Measurements from ENCODE around the gene SEPTIN7. TPM values are rescaled to one million over a fixed set of nuclear protein-coding genes. Genes with fewer than 3 reads are reported as not detected.

Gene SEPTIN7
- total and polyA plus RNA-seq, 4 donors = 101 to 296 (median 132) TPM

DNA sequence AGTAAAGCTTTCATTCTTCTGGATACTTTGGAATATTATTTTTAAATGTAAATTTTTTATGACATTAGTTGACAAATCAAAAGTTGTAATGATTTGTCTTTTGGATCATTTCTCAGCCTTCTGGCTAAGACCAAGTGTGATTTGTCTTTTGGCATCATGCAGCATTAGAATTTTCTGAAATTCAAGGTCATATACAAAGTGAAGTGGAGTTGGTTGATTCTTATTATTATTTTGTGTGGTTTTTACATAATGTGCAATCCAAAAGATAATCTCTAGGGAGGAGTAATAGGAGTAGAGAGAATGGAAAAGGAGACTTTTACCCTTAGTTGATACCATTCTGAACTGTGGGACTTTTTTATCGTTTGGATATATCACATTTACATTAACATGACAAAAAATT, 24.2 kb upstream of the SEPTIN7 start:
- Histone ChIP-seq H3K36me3 (ENCODE audit: control insufficient read depth in 4 of 4, insufficient read depth in 4 of 4, low read length in 4 of 4) (no peaks in the 10 kb centered on the region), H3K4me3 (no peak overlapping the region), H3K9ac (ENCODE audit: insufficient read depth in 1 of 2, low read length in 2 of 2) (no peak overlapping the region), H3K9me3 (ENCODE audit: control insufficient read depth in 4 of 4, insufficient read depth in 3 of 4, low read length in 3 of 4) (no peaks in the 10 kb centered on the region), H3K4me1 (ENCODE audit: control insufficient read depth in 5 of 5, insufficient read depth in 5 of 5, low read length in 5 of 5) (peaks cover 0 to 2% (median 0%) of the 10 kb centered on the region in 5 donors), H3K27me3 (ENCODE audit: control insufficient read depth in 3 of 3, insufficient read depth in 3 of 3, low read length in 2 of 3) (no peaks in the 10 kb centered on the region), H3K27ac (ENCODE audit: low read depth in 1 of 2, low read length in 1 of 2) (no peak overlapping the region)
- 94 to 95% methylated on average over 1 of the region's 1 CpG for WGBS, 2 donors
- TF ChIP-seq, protein P1, sequence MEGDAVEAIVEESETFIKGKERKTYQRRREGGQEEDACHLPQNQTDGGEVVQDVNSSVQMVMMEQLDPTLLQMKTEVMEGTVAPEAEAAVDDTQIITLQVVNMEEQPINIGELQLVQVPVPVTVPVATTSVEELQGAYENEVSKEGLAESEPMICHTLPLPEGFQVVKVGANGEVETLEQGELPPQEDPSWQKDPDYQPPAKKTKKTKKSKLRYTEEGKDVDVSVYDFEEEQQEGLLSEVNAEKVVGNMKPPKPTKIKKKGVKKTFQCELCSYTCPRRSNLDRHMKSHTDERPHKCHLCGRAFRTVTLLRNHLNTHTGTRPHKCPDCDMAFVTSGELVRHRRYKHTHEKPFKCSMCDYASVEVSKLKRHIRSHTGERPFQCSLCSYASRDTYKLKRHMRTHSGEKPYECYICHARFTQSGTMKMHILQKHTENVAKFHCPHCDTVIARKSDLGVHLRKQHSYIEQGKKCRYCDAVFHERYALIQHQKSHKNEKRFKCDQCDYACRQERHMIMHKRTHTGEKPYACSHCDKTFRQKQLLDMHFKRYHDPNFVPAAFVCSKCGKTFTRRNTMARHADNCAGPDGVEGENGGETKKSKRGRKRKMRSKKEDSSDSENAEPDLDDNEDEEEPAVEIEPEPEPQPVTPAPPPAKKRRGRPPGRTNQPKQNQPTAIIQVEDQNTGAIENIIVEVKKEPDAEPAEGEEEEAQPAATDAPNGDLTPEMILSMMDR (IDR thresholded peaks at IDR 0.05; ENCODE audit: control extremely low read depth, extremely low read depth) = no peak
- DNase-seq (no peak), ATAC-seq (ENCODE audit: insufficient read depth, low FRiP score) (no peak)

DNA sequence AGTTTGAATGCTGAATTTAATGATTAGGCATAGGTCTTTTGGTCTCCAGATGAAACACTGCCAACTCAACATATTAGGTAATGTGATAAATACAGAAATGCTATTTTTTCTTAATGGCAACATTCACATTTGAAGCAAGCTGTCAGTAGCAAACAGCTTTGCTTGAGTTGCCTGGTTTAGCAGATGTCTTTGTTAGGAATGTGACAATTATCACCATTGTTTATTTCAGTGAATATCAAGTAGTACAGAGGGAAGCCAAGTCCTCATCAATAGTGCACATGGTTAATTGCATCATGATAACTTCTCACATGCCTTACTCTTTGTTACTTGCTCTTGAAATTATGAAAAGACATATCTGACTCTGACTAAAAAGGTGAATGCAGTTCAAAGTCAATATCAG, 23.7 kb upstream of the SEPTIN7 start:
- DNase-seq (no peak), ATAC-seq (ENCODE audit: insufficient read depth, low FRiP score) (no peak)
- TF ChIP-seq, protein P1 (IDR thresholded peaks at IDR 0.05; ENCODE audit: control extremely low read depth, extremely low read depth) = no peak
- Histone ChIP-seq H3K9me3 (ENCODE audit: control insufficient read depth in 4 of 4, insufficient read depth in 3 of 4, low read length in 3 of 4) (no peaks in the 10 kb centered on the region), H3K27ac (ENCODE audit: low read depth in 1 of 2, low read length in 1 of 2) (no peak overlapping the region), H3K9ac (ENCODE audit: insufficient read depth in 1 of 2, low read length in 2 of 2) (no peak overlapping the region), H3K36me3 (ENCODE audit: control insufficient read depth in 4 of 4, insufficient read depth in 4 of 4, low read length in 4 of 4) (no peaks in the 10 kb centered on the region), H3K27me3 (ENCODE audit: control insufficient read depth in 3 of 3, insufficient read depth in 3 of 3, low read length in 2 of 3) (no peaks in the 10 kb centered on the region), H3K4me1 (ENCODE audit: control insufficient read depth in 5 of 5, insufficient read depth in 5 of 5, low read length in 5 of 5) (peaks cover 0 to 2% (median 0%) of the 10 kb centered on the region in 5 donors), H3K4me3 (no peak overlapping the region)

DNA sequence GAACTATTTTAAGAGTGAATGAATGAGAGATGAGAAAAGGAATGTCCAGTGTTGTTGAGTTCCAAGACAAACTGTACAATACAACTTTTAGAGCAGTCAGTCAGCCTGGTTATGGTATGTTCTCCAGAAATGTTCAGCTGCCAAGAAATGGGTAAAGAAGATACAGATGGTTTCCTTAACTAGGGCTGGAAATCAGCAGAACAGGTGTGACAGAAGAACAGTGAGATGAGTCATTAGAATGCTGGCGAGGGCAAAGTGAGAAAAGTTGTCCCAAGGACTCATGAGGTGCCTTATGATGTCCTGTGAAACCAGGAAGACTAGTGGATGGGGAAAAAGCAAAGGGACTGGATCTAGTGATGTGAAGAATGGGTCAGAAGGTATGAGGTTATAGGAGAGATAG, 20.8 kb upstream of the SEPTIN7 start:
- Histone ChIP-seq H3K4me3 (no peak overlapping the region), H3K9ac (ENCODE audit: insufficient read depth in 1 of 2, low read length in 2 of 2) (no peak overlapping the region), H3K4me1 (ENCODE audit: control insufficient read depth in 5 of 5, insufficient read depth in 5 of 5, low read length in 5 of 5) (peaks cover 0 to 2% (median 0%) of the 10 kb centered on the region in 5 donors), H3K9me3 (ENCODE audit: control insufficient read depth in 4 of 4, insufficient read depth in 3 of 4, low read length in 3 of 4) (no peaks in the 10 kb centered on the region), H3K27me3 (ENCODE audit: control insufficient read depth in 3 of 3, insufficient read depth in 3 of 3, low read length in 2 of 3) (no peaks in the 10 kb centered on the region), H3K36me3 (ENCODE audit: control insufficient read depth in 4 of 4, insufficient read depth in 4 of 4, low read length in 4 of 4) (no peaks in the 10 kb centered on the region), H3K27ac (ENCODE audit: low read depth in 1 of 2, low read length in 1 of 2) (no peak overlapping the region)
- 93 to 95% methylated on average over 1 of the region's 1 CpG for WGBS, 2 donors
- DNase-seq = no peak
- TF ChIP-seq, protein P1 (IDR thresholded peaks at IDR 0.05; ENCODE audit: control extremely low read depth, extremely low read depth) = no peak
- no peak for ATAC-seq (ENCODE audit: insufficient read depth, low FRiP score)

DNA sequence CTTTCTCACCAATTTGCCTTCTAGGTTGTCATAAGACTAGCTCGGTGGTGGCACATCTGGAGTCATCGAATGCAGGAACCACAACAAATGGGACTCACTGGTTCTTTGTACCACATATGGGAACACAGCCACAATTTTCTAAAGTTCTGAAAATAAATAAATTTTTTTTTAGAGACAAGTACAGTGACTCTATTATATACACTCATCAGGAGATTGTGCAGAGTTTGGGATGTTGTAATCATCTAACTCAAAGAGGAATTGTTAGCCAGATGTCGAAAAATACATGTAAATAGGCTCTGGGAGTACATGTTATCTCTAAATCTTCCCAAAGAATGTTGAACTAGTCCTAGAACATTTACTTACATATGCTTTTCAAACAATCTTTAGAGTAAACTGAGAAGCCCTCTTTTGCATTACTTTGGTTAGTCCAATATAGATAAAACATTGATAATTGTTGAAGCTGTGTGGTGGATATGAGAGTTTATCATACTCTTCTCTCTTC, 19.6 kb upstream of the SEPTIN7 start:
- no peak overlapping the region for H3K27ac ChIP-seq (ENCODE audit: low read depth in 1 of 2, low read length in 1 of 2)
- no peaks in the 10 kb centered on the region for H3K27me3 ChIP-seq (ENCODE audit: control insufficient read depth in 3 of 3, insufficient read depth in 3 of 3, low read length in 2 of 3)
- no peaks in the 10 kb centered on the region for H3K36me3 ChIP-seq (ENCODE audit: control insufficient read depth in 4 of 4, insufficient read depth in 4 of 4, low read length in 4 of 4)
- DNase-seq (peak in 2 of 3 donors; percentile 22 to 39), ATAC-seq (ENCODE audit: insufficient read depth, low FRiP score) (no peak)
- H3K9me3 ChIP-seq (ENCODE audit: control insufficient read depth in 4 of 4, insufficient read depth in 3 of 4, low read length in 3 of 4) = no peaks in the 10 kb centered on the region
- no peak overlapping the region for H3K4me3 ChIP-seq
- no peak overlapping the region for H3K9ac ChIP-seq (ENCODE audit: insufficient read depth in 1 of 2, low read length in 2 of 2)
- H3K4me1 ChIP-seq (ENCODE audit: control insufficient read depth in 5 of 5, insufficient read depth in 5 of 5, low read length in 5 of 5) = peaks cover 0 to 2% (median 0%) of the 10 kb centered on the region in 5 donors
- WGBS, 2 donors = 82 to 86% methylated on average over 3 of the region's 3 CpGs
- TF ChIP-seq, protein P1 (IDR thresholded peaks at IDR 0.05; ENCODE audit: control extremely low read depth, extremely low read depth) = no peak
